Activated naive CD8-positive, alpha-beta T cell treated with anti-CD3 and anti-CD28 coated beads, Interleukin-2, amount 50 U/mL, for 16 hours (primary cell): ENCODE measurements around the gene SSH2.
A peak's percentile ranks its signal among the peaks of the same experiment; 100 is the strongest.
"Not testable (repeated sequence)": the region's sequence is repeated elsewhere in the genome, so short reads cannot be mapped to it uniquely, and the experiment has no call there.

Experiments used
- DNase-seq: peaks from one replicate; pipeline ENCODE4 v3.0.0-alpha.2; 2020; ENCODE audit warnings: low read depth, low spot score

The SSH2 gene

GRCh38 chr17:29929533-29930408, at the start of gene SSH2:
TSS of gene SSH2 (minus strand) at chr17:29930228. CDS start at chr17:29930000, 228 bp downstream.
- DNase-seq, result peak; percentile 69

GRCh38 chr17:29977836-29978235, 47.8 kb upstream of the SSH2 start:
- DNase-seq, result no peak

GRCh38 chr17:29973005-29973404, 43.0 kb upstream of the SSH2 start:
- no peak for DNase-seq

GRCh38 chr17:29972277-29972676, 42.2 kb upstream of the SSH2 start:
- DNase-seq, result no peak

- no peak for DNase-seq
Observed at GRCh38 chr17:29968271-29968670, 38.2 kb upstream of the SSH2 start.

GRCh38 chr17:29962656-29963055, 32.6 kb upstream of the SSH2 start:
- no peak for DNase-seq

- no peak for DNase-seq
Observed at GRCh38 chr17:29959658-29960337, 29.8 kb upstream of the SSH2 start.

GRCh38 chr17:29958947-29959657, 29.1 kb upstream of the SSH2 start:
- DNase-seq, result no peak

GRCh38 chr17:29957488-29957887, 27.5 kb upstream of the SSH2 start:
- DNase-seq, result not testable (repeated sequence)

GRCh38 chr17:29956225-29956624, 26.2 kb upstream of the SSH2 start:
- no peak for DNase-seq

- no peak for DNase-seq
Observed at GRCh38 chr17:29954405-29954804, 24.4 kb upstream of the SSH2 start.

- DNase-seq, result no peak
Observed at GRCh38 chr17:29949696-29950095, 19.7 kb upstream of the SSH2 start.

- no peak for DNase-seq
Observed at GRCh38 chr17:29948448-29949215, 18.6 kb upstream of the SSH2 start.

GRCh38 chr17:29945281-29945680, 15.3 kb upstream of the SSH2 start:
- DNase-seq, result no peak

- no peak for DNase-seq
Observed at GRCh38 chr17:29941334-29941733, 11.3 kb upstream of the SSH2 start, which contains the start of gene EFCAB5. TSS of gene EFCAB5 (plus strand) at chr17:29941634. CDS start at chr17:29941797, 163 bp downstream.

GRCh38 chr17:29936724-29937123, 6.7 kb upstream of the SSH2 start:
- DNase-seq, result no peak

GRCh38 chr17:29935909-29936308, 5.9 kb upstream of the SSH2 start:
- DNase-seq, result not testable (repeated sequence)

- no peak for DNase-seq
Observed at GRCh38 chr17:29933379-29933778, 3.4 kb upstream of the SSH2 start.

GRCh38 chr17:29931231-29931932, 1.4 kb upstream of the SSH2 start:
- peak; percentile 24 for DNase-seq

- no peak for DNase-seq
Observed at GRCh38 chr17:29930409-29931010, 482 bp upstream of the SSH2 start.
